HUES64 (cell line): ENCODE results near the gene UTS2B.

ENCODE experiments used
- H3K27ac ChIP-seq: 2 replicates; pipeline ENCODE4 v1.7.0; 2013; ENCODE audit warnings: low read depth, low read length, inconsistent platforms
- H3K27me3 ChIP-seq: 2 replicates; pipeline ENCODE4 v1.6.1; 2013; ENCODE audit warnings: mild to moderate bottlenecking, low read length; ENCODE audit not compliant: insufficient read depth
- H3K36me3 ChIP-seq: 2 replicates; pipeline ENCODE4 v1.6.1; 2013; ENCODE audit warnings: mild to moderate bottlenecking, low read length; ENCODE audit not compliant: insufficient read depth
- H3K4me1 ChIP-seq: 2 replicates; pipeline ENCODE4 v1.6.1; 2013; ENCODE audit warnings: mild to moderate bottlenecking, low read length, moderate library complexity; ENCODE audit not compliant: insufficient read depth
- H3K4me3 ChIP-seq: 2 replicates; pipeline ENCODE4 v1.5.1; 2013; ENCODE audit warnings: mild to moderate bottlenecking, low read length, moderate library complexity
- H3K9ac ChIP-seq: 2 replicates; pipeline ENCODE4 v1.6.1; 2013; ENCODE audit warnings: mild to moderate bottlenecking, low read depth, low read length
- H3K9me3 ChIP-seq: 2 replicates; pipeline ENCODE4 v1.6.1; 2013; ENCODE audit warnings: low read depth, low read length; ENCODE audit not compliant: insufficient read depth
- WGBS: fragments of 150-250, 120-280 bp; methylation state at CpG from one replicate; pipeline ENCODE4 v1.1.7; 2013; ENCODE audit warnings: missing lambda C conversion rate; 5-methylcytosine and 5-hydroxymethylcytosine counted together

Gene UTS2B

DNA sequence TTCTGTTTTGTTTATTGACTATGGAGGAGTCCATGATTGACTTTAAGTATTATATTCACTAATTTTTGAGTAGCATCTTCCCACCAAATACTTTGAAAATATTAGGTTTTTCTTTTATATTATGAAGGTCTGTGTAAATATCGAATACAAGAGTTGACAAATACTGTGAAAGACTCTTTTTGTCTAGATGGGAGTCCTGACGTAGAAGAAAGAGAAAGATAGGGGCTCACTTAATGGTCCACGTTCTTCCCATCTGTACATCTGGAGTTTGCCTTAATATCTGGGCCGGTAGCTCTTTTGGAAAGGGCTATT lies 7.8 kb upstream of the UTS2B start:
- Histone ChIP-seq H3K27ac (no peak overlapping the region), H3K27me3 (no peaks in the 10 kb centered on the region), H3K9ac (no peak overlapping the region), H3K4me3 (no peak overlapping the region), H3K4me1 (peaks cover 28% of the 10 kb centered on the region), H3K9me3 (no peaks in the 10 kb centered on the region), H3K36me3 (no peaks in the 10 kb centered on the region)
- WGBS = 93% methylated on average over 4 of the region's 4 CpGs

DNA sequence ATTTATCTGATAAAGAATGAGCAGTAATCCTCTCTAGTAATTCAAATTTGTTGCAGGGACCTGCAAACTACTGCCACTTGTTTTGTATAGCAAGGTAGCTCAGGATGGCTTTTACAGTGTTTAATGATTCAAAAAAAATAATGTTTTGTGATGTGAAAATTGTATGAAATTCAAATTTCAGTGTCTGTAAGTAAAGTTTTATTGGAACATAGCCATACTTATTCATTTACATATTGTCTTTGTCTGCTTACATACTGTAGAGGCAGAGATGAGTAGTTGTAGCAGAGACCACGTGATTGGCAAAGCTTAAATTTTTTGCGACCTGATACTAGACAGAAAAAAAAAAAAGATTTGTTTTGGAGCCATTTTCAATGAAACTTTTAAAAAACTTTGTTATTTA lies 6.5 kb upstream of the UTS2B start:
- Histone ChIP-seq H3K27me3 (no peaks in the 10 kb centered on the region), H3K27ac (no peak overlapping the region), H3K36me3 (no peaks in the 10 kb centered on the region), H3K9ac (no peak overlapping the region), H3K4me1 (peaks cover 40% of the 10 kb centered on the region), H3K9me3 (no peaks in the 10 kb centered on the region), H3K4me3 (no peak overlapping the region)
- WGBS = 90% methylated on average over 2 of the region's 2 CpGs

DNA sequence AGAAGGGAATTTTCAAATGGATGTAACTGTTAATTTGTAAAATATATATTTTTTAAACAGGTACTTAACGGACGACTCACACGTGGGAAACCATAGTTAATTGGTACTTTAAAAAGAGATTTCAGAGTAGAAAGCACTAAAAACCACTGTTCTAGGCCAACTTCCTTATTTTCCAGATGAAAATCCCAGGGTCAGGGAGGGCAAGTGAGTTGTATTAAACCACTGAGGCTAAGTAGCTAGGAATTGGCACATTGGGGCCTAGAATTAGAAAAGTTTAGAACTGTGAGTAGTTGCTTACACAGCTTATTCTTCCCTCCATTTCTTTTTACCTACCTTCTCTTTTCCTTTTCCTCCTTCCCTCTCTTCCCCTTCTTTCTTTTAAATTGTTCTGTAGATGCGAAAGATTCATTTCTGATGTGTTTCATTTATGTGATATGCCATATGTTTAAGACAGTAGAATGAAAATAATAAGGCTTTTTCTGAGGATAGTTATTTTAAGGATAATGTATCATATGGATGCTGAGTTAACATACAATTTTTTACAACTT lies 4.1 kb upstream of the UTS2B start:
- Histone ChIP-seq H3K4me1 (peaks cover 53% of the 10 kb centered on the region), H3K4me3 (no peak overlapping the region), H3K9me3 (no peaks in the 10 kb centered on the region), H3K27ac (no peak overlapping the region), H3K27me3 (peaks cover 4% of the 10 kb centered on the region; the same call in 1 of the 2 replicates), H3K36me3 (no peaks in the 10 kb centered on the region), H3K9ac (no peak overlapping the region)
- WGBS = 85% methylated on average over 3 of the region's 4 CpGs

DNA sequence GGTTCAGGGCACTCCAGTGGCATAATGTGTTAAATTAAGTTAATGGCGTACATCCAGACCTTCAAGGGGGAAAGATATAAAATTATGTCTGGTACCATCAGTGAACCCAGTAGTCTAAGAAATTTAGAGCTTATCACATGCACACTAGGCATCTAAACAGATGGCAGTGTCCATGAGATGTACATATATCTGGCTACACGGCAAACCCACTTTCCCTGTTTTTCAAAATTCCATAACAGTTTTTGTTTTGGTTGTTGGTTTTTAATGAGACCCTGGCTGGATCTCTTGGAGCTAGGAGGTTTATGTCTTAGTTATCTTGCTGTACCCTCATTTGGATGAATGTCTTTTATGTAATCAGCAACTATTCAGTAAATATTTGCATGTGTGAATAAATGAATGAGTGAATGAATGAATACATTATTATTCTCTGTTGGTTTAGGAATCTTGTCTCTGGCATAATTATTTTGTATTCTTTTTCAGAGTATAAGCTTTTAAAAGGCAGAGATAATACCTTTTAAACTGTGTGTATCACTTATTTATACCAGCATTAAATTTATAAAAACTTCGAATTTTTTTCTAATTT lies 3.1 kb upstream of the UTS2B start:
- H3K9me3 ChIP-seq = no peaks in the 10 kb centered on the region
- WGBS = 98% methylated on average over 2 of the region's 3 CpGs
- H3K27ac ChIP-seq = no peak overlapping the region
- peaks cover 10% of the 10 kb centered on the region for H3K27me3 ChIP-seq
- no peak overlapping the region for H3K4me3 ChIP-seq
- no peaks in the 10 kb centered on the region for H3K36me3 ChIP-seq
- peaks cover 56% of the 10 kb centered on the region for H3K4me1 ChIP-seq
- no peak overlapping the region for H3K9ac ChIP-seq

DNA sequence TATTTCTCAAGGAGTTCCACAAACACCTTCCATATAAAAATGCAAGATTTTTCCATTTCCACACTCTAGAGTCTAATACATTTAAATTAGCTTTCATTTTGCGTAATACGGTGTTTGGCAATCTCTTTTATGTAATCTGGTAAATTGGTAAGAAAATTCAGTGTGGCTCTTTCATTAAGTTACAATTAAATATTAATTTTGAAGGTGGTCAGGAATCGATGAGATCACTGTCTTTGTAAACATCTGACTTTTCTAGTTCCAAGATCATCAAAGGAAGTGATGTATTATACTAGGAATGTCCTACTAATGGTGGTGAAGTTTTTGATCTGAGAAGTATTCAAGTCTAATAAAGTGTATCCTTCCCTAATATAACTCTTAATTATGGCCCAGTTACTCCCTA lies 1.1 kb upstream of the UTS2B start:
- Histone ChIP-seq H3K4me3 (peak overlapping the region; percentile 71; the same call in 1 of the 2 replicates), H3K9me3 (no peaks in the 10 kb centered on the region), H3K4me1 (peaks cover 49% of the 10 kb centered on the region), H3K36me3 (no peaks in the 10 kb centered on the region), H3K9ac (no peak overlapping the region), H3K27me3 (peaks cover 23% of the 10 kb centered on the region), H3K27ac (no peak overlapping the region)
- WGBS = 93% methylated on average over 3 of the region's 3 CpGs

DNA sequence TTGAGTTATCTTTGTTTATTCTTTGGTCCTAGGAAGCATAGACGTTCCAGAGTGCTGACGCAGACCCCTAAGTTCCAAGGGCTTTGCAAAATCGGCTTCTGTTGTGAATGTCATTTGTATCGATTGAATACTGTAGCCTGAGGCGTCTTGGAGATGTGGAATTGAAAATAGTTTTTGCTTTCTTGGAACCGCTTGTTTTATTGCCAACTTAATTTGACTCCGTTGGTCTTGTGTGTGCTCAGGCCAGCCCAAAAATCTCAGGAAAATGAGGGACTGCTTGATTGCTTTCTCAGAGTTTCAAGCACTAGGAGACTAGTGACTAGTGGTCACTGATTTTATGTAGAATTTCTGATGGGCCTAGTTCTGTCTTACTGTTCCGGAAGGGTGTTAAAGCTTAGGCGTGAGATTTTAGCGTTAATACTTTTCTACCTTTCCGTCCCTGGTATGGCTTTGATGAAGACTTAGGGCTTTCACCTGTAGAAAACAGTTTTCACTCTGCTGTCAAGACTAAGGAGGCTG lies 263 bp upstream of the UTS2B start:
- H3K9ac ChIP-seq = peak overlapping the region; percentile 76; the same call in 1 of the 2 replicates
- no peaks in the 10 kb centered on the region for H3K36me3 ChIP-seq
- 28% methylated on average over 11 of the region's 11 CpGs for WGBS
- H3K9me3 ChIP-seq = no peaks in the 10 kb centered on the region
- peak overlapping the region; percentile 71 for H3K4me3 ChIP-seq
- H3K4me1 ChIP-seq = peaks cover 49% of the 10 kb centered on the region
- peaks cover 23% of the 10 kb centered on the region for H3K27me3 ChIP-seq
- no peak overlapping the region for H3K27ac ChIP-seq

DNA sequence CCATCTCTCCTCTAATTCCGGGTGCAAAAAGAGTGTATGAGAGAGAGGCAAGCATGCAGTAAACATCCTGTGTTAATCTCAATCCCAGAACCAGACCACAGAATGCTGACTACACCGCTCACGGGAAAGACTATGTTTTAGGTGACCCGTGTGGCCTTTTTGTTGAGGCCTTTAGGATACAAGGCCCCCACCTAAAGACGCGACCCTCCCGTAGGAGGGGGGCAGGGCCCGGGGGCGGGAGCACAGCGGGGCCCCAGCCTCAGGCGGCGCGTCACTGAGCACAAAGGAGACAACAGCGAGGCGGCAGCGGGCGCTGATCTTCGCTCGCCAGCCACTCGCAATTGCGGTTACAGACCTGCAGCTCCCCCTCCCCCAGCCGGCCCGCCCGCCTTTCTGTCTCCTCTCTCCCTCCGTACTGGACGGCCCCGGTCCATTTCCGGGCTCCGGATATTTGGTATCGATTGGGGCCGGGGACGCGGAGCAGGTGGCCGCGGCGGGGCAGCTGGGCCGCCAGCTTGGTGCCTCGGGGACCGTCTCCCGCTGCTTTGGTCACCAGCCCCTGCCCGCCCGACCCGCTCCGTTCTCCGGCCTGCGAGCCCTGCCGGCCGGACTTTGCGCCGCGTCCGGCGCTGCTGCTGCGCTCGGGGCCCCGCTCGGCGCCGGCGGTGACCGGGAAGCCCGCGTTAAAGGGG lies 1.2 kb downstream of the UTS2B start, which contains the start of gene CCDC50:
CCDC50 (plus strand) TSS at position 433 of the 692 bp plus-strand sequence. CDS start 281 bp downstream, outside the sequence.
- Histone ChIP-seq H3K27ac (peak within 1 kb of the TSS; percentile 75), H3K4me1 (peaks cover 35% of the 10 kb centered on the region), H3K36me3 (no peaks in the 10 kb centered on the region), H3K27me3 (peaks cover 23% of the 10 kb centered on the region), H3K9me3 (no peaks in the 10 kb centered on the region), H3K9ac (peak within 1 kb of the TSS; percentile 76), H3K4me3 (peak within 1 kb of the TSS; percentile 71)
- under 1% methylated on average over 63 of the region's 63 CpGs for WGBS

DNA sequence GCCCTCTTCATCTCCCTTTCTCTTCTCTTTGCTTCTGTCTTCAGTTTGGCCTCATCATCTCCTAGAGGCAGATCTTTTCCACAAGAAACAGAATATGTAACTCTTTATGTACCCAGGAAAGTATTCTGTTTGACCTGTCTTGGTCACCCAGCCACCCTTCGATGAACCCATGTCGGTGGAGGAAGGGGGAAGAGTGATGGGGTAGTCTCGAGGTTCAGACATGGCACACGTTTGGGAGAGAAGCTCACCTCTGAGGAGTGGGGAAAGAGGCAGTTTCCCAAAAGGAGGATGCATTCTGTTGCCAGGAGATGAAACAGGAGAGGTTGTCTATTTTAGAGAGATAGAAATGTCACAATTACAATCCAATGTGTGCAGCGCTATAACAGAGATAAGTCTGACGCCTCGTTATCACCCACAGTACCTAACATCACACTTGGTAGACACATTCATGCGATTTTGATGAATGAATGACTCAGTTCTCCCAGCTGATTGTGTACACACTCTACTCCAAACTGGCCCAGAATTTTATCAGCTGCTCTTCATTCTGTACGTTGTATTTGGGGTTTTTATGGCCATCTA lies 1.9 kb downstream of the UTS2B start:
- peak overlapping the region; percentile 76 for H3K9ac ChIP-seq
- H3K27me3 ChIP-seq = peaks cover 23% of the 10 kb centered on the region
- no peaks in the 10 kb centered on the region for H3K36me3 ChIP-seq
- H3K27ac ChIP-seq = no peak overlapping the region
- peak overlapping the region; percentile 71 for H3K4me3 ChIP-seq
- 62% methylated on average over 8 of the region's 9 CpGs for WGBS
- peaks cover 32% of the 10 kb centered on the region for H3K4me1 ChIP-seq
- no peaks in the 10 kb centered on the region for H3K9me3 ChIP-seq

DNA sequence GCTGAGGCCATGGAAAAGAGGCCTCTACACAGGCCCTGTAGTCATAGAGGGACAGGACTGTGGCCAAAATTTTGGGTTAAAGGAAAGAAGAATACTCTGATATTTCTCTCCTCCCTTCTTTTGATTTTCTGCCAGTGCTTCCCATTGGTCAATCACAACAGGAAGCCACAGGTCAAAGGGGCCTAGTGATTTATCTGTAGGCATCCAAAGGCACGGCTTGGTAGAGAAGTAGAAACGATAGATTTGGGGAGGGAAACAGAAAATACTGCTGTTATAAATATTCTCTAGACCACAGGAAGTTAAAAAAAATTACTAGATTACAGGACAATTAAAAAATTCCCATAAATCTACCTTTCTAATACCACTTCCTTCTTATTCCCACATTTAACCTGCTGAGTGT lies 2.8 kb downstream of the UTS2B start:
- 60% methylated on average over 2 of the region's 2 CpGs for WGBS
- Histone ChIP-seq H3K9ac (no peak overlapping the region), H3K27me3 (peaks cover 23% of the 10 kb centered on the region), H3K4me3 (no peak overlapping the region), H3K27ac (no peak overlapping the region), H3K36me3 (no peaks in the 10 kb centered on the region), H3K9me3 (no peaks in the 10 kb centered on the region), H3K4me1 (peaks cover 27% of the 10 kb centered on the region)

DNA sequence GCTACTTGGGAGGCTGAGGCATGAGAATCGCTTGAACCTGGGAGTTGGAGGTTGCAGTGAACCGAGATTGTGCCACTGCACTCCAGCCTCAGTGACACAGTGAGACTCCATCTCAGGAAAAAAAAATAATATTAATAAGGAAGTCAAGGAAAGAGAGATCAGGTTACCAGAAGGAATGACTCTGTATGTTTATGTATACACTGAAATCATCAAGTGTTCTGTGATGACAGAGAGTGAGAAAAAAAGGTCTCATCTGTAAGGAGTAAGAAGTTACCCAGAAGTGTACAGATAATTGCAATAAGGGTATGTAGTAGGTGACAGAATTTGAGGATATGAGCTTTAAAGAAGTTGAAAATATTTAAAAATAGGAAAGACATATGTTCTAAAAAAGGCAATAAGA lies 5.4 kb downstream of the UTS2B start:
- H3K36me3 ChIP-seq = no peaks in the 10 kb centered on the region
- H3K9me3 ChIP-seq = no peaks in the 10 kb centered on the region
- H3K4me1 ChIP-seq = 0 out of 2 replicates have a peak, but pooled peaks cover 3% of the 10 kb centered on the region
- WGBS = 95% methylated on average over 2 of the region's 2 CpGs
- H3K27ac ChIP-seq = no peak overlapping the region
- peaks cover 19% of the 10 kb centered on the region for H3K27me3 ChIP-seq
- no peak overlapping the region for H3K9ac ChIP-seq
- H3K4me3 ChIP-seq = no peak overlapping the region
